HepG2 (cell line): ENCODE results near the gene ZNF829. TPM values are rescaled to one million over a fixed set of nuclear protein-coding genes. Genes with fewer than 3 reads are reported as not detected.

Experiments
- CTCF ChIP-seq: sonication (generic); formaldehyde crosslinking; IDR thresholded peaks from 2 replicates; pipeline ENCODE4 v1.5.0; 2020; ENCODE audit warnings: mild to moderate bottlenecking, missing genetic modification reagents, moderate library complexity
- KAT2B ChIP-seq: fragments of 150-350 bp; IDR thresholded peaks from 2 replicates; pipeline ENCODE4 v1.6.1; 2014; ENCODE audit warnings: low read depth, low read length, borderline replicate concordance
- MYPOP ChIP-seq: sonication (generic); formaldehyde crosslinking; IDR thresholded peaks from 2 replicates; pipeline ENCODE4 v1.8.1; 2023; ENCODE audit warnings: mild to moderate bottlenecking, moderate library complexity, missing genetic modification reagents
- REXO4 ChIP-seq: sonication (generic); formaldehyde crosslinking; IDR thresholded peaks from 2 replicates; pipeline ENCODE4 v1.8.0; 2022; ENCODE audit warnings: missing genetic modification reagents, mild to moderate bottlenecking, borderline replicate concordance
- SETDB1 ChIP-seq: sonication (generic); formaldehyde crosslinking; IDR thresholded peaks from 2 replicates; pipeline ENCODE4 v1.5.1; 2020; ENCODE audit warnings: missing genetic modification reagents, mild to moderate bottlenecking, borderline replicate concordance
- ZBTB37 ChIP-seq: sonication (generic); formaldehyde crosslinking; IDR thresholded peaks from 2 replicates; pipeline ENCODE4 v1.4.0; 2020; ENCODE audit warnings: mild to moderate bottlenecking, missing genetic modification reagents
- ZBTB4 ChIP-seq: sonication (generic); formaldehyde crosslinking; IDR thresholded peaks from 2 replicates; pipeline ENCODE4 v1.4.0; 2020; ENCODE audit warnings: missing genetic modification reagents, mild to moderate bottlenecking, borderline replicate concordance
- ZKSCAN1 ChIP-seq: fragments of 150-350 bp; IDR thresholded peaks from 2 replicates; pipeline ENCODE4 v1.6.1; 2014; ENCODE audit warnings: low read length
- ZNF558 ChIP-seq: sonication (generic); formaldehyde crosslinking; IDR thresholded peaks from 2 replicates; pipeline ENCODE4 v1.9.0; 2022; ENCODE audit warnings: mild to moderate bottlenecking, missing genetic modification reagents, borderline replicate concordance
- polyA plus RNA-seq, 8 experiments: library from polyadenylated mRNA; depleted of rRNA in 3 of 8; stranded (reverse) in 7 of 8; unstranded in 1 of 8; fragments of >200 nt; fragmentation: Illumina TruSeq in 4 of 8; extraction: Trizol in 4 of 8; gene quantifications; 2 replicates each; pipeline versions ENCODE4 v1.2.1 to v1.2.3, GENCODE V29; 2011 to 2016; ENCODE audit warnings: low read depth in 4 of 8, missing spikeins in 1 of 8, mixed read lengths in 1 of 8; ENCODE audit not compliant: insufficient read depth in 1 of 8
- total RNA-seq, 5 experiments: library from RNA; depleted of rRNA; stranded (reverse); fragments of >200 nt; fragmentation: Illumina TruSeq; extraction: Trizol; gene quantifications; 2 replicates each; pipeline ENCODE4 v1.2.3, GENCODE V29; 2016; ENCODE audit warnings: low read depth in 1 of 5

Gene ZNF829
- total and polyA plus RNA-seq, 2 of the 13 experiments (the other 11 are each of a cell fraction or from before 2014, with no cell fraction given), result 0.15 to 0.86 TPM

- TF ChIP-seq ZBTB37 (CRISPR knock-in tag) (no peak), REXO4 (no peak), ZNF558 (CRISPR knock-in tag) (no peak), MYPOP (CRISPR knock-in tag) (no peak), CTCF (CRISPR knock-in tag) (no peak), ZKSCAN1 (no peak), KAT2B (no peak), ZBTB4 (CRISPR knock-in tag) (no peak), SETDB1 (CRISPR knock-in tag) (no peak)
Observed at GRCh38 chr19:36850559-36851442, 65.3 kb downstream of the ZNF829 start, which contains the start of gene ZNF345 (continued).
